Stimulated activated memory B cell treated with anti-CD40 and anti-IgM and Interleukin-4, amounts not matched to agents 10 μg/mL and 1 μg/mL and 100 μg/mL, for 72 hours (primary cell): ENCODE data around the gene ZNF716.
"Not testable (repeated sequence)": the region's sequence is repeated elsewhere in the genome, so short reads cannot be mapped to it uniquely, and the experiment has no call there.

ENCODE experiments used
- ATAC-seq: fragments of 150-1000 bp; cut with Tn5 transposase; 2 replicates; pipeline ENCODE4 v1.10.0; 2021
- H3K27ac Mint-ChIP-seq: one replicate; pipeline ENCODE4 v1.8.0; 2022; ENCODE audit warnings: mild to moderate bottlenecking, mixed read lengths
- H3K27me3 Mint-ChIP-seq: one replicate; pipeline ENCODE4 v1.8.0; 2022; ENCODE audit warnings: mixed read lengths
- H3K36me3 Mint-ChIP-seq: one replicate; pipeline ENCODE4 v1.8.0; 2022; ENCODE audit warnings: mixed read lengths
- H3K4me1 Mint-ChIP-seq: one replicate; pipeline ENCODE4 v1.8.0; 2022; ENCODE audit warnings: mixed read lengths
- H3K4me3 Mint-ChIP-seq: one replicate; pipeline ENCODE4 v1.8.0; 2022; ENCODE audit warnings: mild to moderate bottlenecking, moderate library complexity, mixed read lengths
- H3K9me3 Mint-ChIP-seq: one replicate; pipeline ENCODE4 v1.8.0; 2022; ENCODE audit warnings: mixed read lengths

The ZNF716 gene

GRCh38 chr7:57449904-57450303 is at the start of gene ZNF716:
Gene ZNF716, plus strand, starts transcription at chr7:57450177. Its CDS starts 112 bp downstream, at chr7:57450289.
- Mint-ChIP-seq H3K4me3 (no peak within 1 kb of the TSS), H3K9me3 (peaks cover 10% of the 10 kb centered on the region), H3K36me3 (no peaks in the 10 kb centered on the region), H3K27me3 (no peaks in the 10 kb centered on the region), H3K27ac (no peak within 1 kb of the TSS), H3K4me1 (no peaks in the 10 kb centered on the region)
- ATAC-seq, result no peak

DNA sequence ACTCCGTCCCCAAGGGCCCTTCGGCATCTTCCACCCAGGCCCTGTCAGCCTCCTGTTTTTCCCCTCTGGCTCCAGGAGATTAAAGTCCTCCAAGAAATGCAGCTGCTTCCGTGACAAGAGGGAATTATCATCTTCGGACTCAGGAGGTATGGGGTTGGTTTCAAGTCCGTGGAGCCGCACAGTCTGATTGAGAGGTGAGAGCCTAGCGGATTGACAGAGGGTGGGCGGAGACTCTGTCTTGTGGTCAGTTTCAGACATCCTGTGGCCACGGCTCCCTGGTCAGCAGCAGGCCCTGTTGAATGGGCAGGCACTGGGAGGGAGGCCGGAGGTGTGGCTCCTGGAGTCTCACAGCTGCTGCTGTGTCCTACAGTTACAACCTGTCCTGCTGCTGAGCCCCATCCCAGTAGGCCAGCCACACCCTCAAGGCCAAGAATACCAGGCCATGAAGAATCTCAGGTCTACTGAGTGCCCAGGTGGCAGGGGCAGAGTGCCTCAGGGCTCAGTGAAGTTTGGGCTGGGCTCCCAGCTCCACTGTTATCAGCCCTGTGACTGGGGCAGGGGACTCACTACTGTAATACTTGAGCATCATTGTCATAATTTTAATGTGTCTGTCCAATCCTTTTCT is 49.3 kb upstream of the ZNF716 start:
- H3K4me1 Mint-ChIP-seq, result no peaks in the 10 kb centered on the region
- H3K36me3 Mint-ChIP-seq, result no peaks in the 10 kb centered on the region
- no peak for ATAC-seq
- H3K27me3 Mint-ChIP-seq, result no peaks in the 10 kb centered on the region
- peaks cover 12% of the 10 kb centered on the region for H3K9me3 Mint-ChIP-seq
- H3K27ac Mint-ChIP-seq, result no peak overlapping the region
- no peak overlapping the region for H3K4me3 Mint-ChIP-seq

GRCh38 chr7:57403051-57403450 is 46.9 kb upstream of the ZNF716 start:
- not testable (repeated sequence) for H3K27ac Mint-ChIP-seq, H3K27me3 Mint-ChIP-seq, H3K9me3 Mint-ChIP-seq, ATAC-seq, H3K4me1 Mint-ChIP-seq, H3K4me3 Mint-ChIP-seq, H3K36me3 Mint-ChIP-seq

GRCh38 chr7:57403601-57404342 is 46.2 kb upstream of the ZNF716 start:
- Mint-ChIP-seq H3K27ac (no peak overlapping the region), H3K9me3 (peaks cover 8% of the 10 kb centered on the region), H3K27me3 (no peaks in the 10 kb centered on the region), H3K4me1 (no peaks in the 10 kb centered on the region), H3K36me3 (no peaks in the 10 kb centered on the region), H3K4me3 (no peak overlapping the region)
- no peak for ATAC-seq

DNA sequence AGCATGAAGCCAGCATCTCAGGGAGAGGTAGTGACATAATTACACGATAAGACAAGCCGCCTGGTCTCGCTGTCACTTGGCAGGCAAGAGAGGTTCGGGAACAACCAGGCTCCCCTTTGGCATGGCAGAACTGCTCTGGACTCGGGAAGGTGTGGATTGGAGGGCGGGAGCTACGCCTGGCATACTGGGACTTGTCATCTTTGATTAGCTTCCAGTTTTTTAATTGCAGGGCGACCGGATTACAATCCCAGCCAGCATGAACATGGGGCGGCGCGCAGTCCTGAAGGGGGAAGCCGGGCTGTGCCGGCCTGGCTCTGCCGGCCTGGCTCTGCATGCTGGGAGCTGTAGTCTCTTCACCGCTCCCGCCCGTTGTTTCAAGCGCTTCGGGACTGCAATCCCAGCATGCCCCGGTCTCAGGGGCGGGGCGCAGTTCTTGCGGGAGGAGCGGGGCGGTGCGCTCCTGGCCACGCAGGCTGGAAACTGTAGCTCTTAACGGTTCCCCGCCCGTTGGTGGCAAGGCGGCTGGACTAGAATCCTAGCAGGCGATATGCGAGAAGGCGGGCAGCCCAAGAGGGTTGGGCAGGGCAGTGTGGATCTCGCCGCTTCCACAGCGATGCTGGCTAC is 45.5 kb upstream of the ZNF716 start:
- no peaks in the 10 kb centered on the region for H3K27me3 Mint-ChIP-seq

DNA sequence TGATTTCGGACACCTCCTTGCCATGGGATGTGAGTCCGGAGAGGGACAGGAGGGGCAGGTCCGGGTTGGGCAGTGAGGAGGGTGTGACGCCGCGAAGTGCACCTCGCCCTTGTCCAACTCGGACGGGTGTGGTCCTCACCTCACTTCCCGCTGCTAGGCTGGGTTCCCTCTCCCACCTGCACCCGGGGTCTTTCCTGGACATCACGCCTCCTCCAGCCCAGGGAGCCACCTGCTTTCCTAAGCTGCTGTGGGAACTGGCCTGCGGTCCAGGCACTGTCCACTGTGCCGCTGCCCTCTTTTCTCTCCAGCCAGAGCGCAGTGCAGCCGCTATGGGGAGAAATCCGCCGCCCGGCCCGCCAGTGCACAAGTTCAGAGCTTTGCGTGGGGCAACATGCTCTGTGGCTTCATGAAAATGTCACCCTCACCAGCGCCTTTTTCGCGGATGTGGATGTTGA is 45.0 kb upstream of the ZNF716 start:
- no peak overlapping the region for H3K4me3 Mint-ChIP-seq
- H3K27me3 Mint-ChIP-seq, result no peaks in the 10 kb centered on the region
- no peaks in the 10 kb centered on the region for H3K4me1 Mint-ChIP-seq
- no peak for ATAC-seq
- H3K27ac Mint-ChIP-seq, result no peak overlapping the region
- peaks cover 11% of the 10 kb centered on the region for H3K9me3 Mint-ChIP-seq
- H3K36me3 Mint-ChIP-seq, result no peaks in the 10 kb centered on the region

More for the DNA sequence above, 45.5 kb upstream of the ZNF716 start:
- Mint-ChIP-seq H3K4me3 (no peak overlapping the region), H3K27ac (no peak overlapping the region), H3K9me3 (peaks cover 11% of the 10 kb centered on the region), H3K36me3 (no peaks in the 10 kb centered on the region), H3K4me1 (no peaks in the 10 kb centered on the region)
- no peak for ATAC-seq

- ATAC-seq, result no peak
- Mint-ChIP-seq H3K9me3 (peaks cover 11% of the 10 kb centered on the region), H3K27me3 (no peaks in the 10 kb centered on the region), H3K27ac (no peak overlapping the region), H3K36me3 (no peaks in the 10 kb centered on the region), H3K4me3 (no peak overlapping the region), H3K4me1 (no peaks in the 10 kb centered on the region)
These were observed 42.9 kb upstream of the ZNF716 start for GRCh38 chr7:57407125-57407524.

DNA sequence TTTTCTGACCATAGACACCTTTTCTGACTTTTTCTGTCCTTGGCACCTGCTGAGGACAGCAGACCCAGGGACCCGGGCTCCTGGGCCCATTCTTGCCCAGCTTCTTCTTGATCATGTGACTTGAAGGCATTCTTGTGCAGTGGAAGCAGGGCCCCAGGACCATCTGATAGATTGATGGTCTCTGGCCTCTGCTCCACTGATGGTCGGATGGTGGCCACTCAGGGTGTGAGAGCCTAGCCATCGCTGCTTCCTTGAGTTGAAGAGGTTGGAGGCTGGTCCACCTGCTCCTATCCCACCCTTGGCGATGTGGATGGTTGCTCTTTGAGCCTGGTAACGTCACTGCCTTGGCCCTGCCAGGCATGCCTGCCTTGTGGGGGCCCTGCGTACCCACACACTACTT is 37.8 kb upstream of the ZNF716 start:
- Mint-ChIP-seq H3K4me3 (no peak overlapping the region), H3K27me3 (no peaks in the 10 kb centered on the region), H3K9me3 (peaks cover 6% of the 10 kb centered on the region), H3K27ac (no peak overlapping the region), H3K4me1 (no peaks in the 10 kb centered on the region), H3K36me3 (no peaks in the 10 kb centered on the region)
- no peak for ATAC-seq

- peaks cover 9% of the 10 kb centered on the region for H3K9me3 Mint-ChIP-seq
- H3K4me1 Mint-ChIP-seq, result no peaks in the 10 kb centered on the region
- no peak overlapping the region for H3K4me3 Mint-ChIP-seq
- H3K36me3 Mint-ChIP-seq, result no peaks in the 10 kb centered on the region
- H3K27me3 Mint-ChIP-seq, result no peaks in the 10 kb centered on the region
- no peak overlapping the region for H3K27ac Mint-ChIP-seq
- ATAC-seq, result no peak
These were observed 37.4 kb upstream of the ZNF716 start for GRCh38 chr7:57412618-57413017.

- peaks cover 9% of the 10 kb centered on the region for H3K9me3 Mint-ChIP-seq
These were observed 36.2 kb upstream of the ZNF716 start for GRCh38 chr7:57413529-57414398.

DNA sequence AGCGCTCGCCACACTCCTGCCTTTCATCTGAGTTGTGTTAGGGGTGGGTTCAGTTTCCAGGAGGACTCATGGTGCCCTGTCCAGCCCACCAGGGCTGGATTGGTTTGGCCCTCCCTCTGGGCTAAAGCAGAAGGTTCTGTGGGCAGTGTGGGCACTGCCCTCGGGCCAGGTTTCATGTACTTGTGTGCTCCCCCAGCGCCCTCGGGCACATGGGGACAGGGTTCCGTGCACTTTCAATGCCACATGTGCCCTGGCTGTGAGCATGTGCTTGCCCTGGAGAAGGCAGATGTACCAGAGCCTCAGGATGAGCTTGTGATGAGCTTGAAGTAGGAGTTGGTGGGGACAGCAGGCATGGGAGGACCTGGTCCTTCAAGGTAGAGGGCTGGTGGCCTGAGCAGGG is 35.6 kb upstream of the ZNF716 start:
- no peak for ATAC-seq
- Mint-ChIP-seq H3K4me3 (no peak overlapping the region), H3K27ac (no peak overlapping the region), H3K4me1 (no peaks in the 10 kb centered on the region), H3K36me3 (no peaks in the 10 kb centered on the region), H3K27me3 (no peaks in the 10 kb centered on the region), H3K9me3 (peaks cover 6% of the 10 kb centered on the region)

More at GRCh38 chr7:57413529-57414398, 36.2 kb upstream of the ZNF716 start:
- Mint-ChIP-seq H3K4me3 (no peak overlapping the region), H3K4me1 (no peaks in the 10 kb centered on the region), H3K36me3 (no peaks in the 10 kb centered on the region), H3K27me3 (no peaks in the 10 kb centered on the region), H3K27ac (no peak overlapping the region)
- ATAC-seq, result no peak

- H3K27ac Mint-ChIP-seq, result no peak overlapping the region
- no peak for ATAC-seq
- no peaks in the 10 kb centered on the region for H3K36me3 Mint-ChIP-seq
- H3K4me3 Mint-ChIP-seq, result no peak overlapping the region
- H3K4me1 Mint-ChIP-seq, result no peaks in the 10 kb centered on the region
- no peaks in the 10 kb centered on the region for H3K27me3 Mint-ChIP-seq
- peaks cover 6% of the 10 kb centered on the region for H3K9me3 Mint-ChIP-seq
These were observed 35.1 kb upstream of the ZNF716 start for GRCh38 chr7:57414852-57415251.

- Mint-ChIP-seq H3K4me1 (no peaks in the 10 kb centered on the region), H3K27ac (no peak overlapping the region), H3K36me3 (no peaks in the 10 kb centered on the region), H3K4me3 (no peak overlapping the region), H3K9me3 (peaks cover 6% of the 10 kb centered on the region), H3K27me3 (no peaks in the 10 kb centered on the region)
- ATAC-seq, result no peak
These were observed 34.7 kb upstream of the ZNF716 start for GRCh38 chr7:57415326-57415725.

DNA sequence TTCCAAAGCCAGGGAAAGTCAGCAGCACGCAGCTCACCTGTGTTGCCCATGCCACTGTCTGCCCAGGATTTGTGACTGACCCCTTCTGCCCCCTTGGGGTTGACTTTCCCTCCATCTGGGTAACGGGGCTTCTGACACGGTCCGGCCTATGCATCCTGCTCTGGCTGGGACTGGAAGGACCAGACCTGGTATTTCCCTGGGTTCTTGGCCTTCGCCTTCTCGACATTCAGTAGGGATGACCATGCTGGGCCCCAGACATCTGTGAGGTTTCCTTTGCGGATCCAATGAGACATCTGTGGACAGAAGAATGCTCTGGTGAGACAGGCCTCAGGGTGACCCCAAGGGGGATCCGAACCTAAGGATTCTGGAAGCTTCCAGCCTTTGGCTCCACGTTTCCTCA is 34.2 kb upstream of the ZNF716 start:
- no peaks in the 10 kb centered on the region for H3K36me3 Mint-ChIP-seq
- no peak overlapping the region for H3K27ac Mint-ChIP-seq
- no peaks in the 10 kb centered on the region for H3K27me3 Mint-ChIP-seq

More for the DNA sequence above, 34.2 kb upstream of the ZNF716 start:
- H3K4me1 Mint-ChIP-seq, result no peaks in the 10 kb centered on the region
- peaks cover 6% of the 10 kb centered on the region for H3K9me3 Mint-ChIP-seq
- ATAC-seq, result no peak
- no peak overlapping the region for H3K4me3 Mint-ChIP-seq
